NCI-H1694 (cell line): Measurements from ENCODE around the gene KRT78.
"Not testable (repeated sequence)": the region's sequence is repeated elsewhere in the genome, so short reads cannot be mapped to it uniquely, and the experiment has no call there.

ENCODE experiments used
- DNase-seq: peaks from one replicate; lab custom pipeline; 2025; lab: John Stamatoyannopoulos, UW

KRT78 gene

GRCh38 chr12:52796839-52797528 lies 51.8 kb downstream of the KRT78 start:
- DNase-seq, result no peak

GRCh38 chr12:52796429-52796794 lies 52.4 kb downstream of the KRT78 start:
- no peak for DNase-seq

- DNase-seq, result no peak
Measured at GRCh38 chr12:52795694-52796428, 52.9 kb downstream of the KRT78 start, which contains the start of gene KRT3. KRT3 (minus strand) TSS chr12:52796117; CDS start chr12:52796042, 75 bp downstream.

GRCh38 chr12:52795332-52795674 lies 53.5 kb downstream of the KRT78 start:
- DNase-seq, result not testable (repeated sequence)

- no peak for DNase-seq
Measured at GRCh38 chr12:52794479-52795331, 54.1 kb downstream of the KRT78 start.

- DNase-seq, result no peak
Measured at GRCh38 chr12:52792185-52793029, 56.4 kb downstream of the KRT78 start.

- DNase-seq, result no peak
Measured at GRCh38 chr12:52791271-52792184, 57.3 kb downstream of the KRT78 start.

GRCh38 chr12:52790427-52791270 lies 58.1 kb downstream of the KRT78 start:
- DNase-seq, result no peak

- DNase-seq, result no peak
Measured at GRCh38 chr12:52789637-52790426, 59.0 kb downstream of the KRT78 start.

GRCh38 chr12:52788876-52789636 lies 59.7 kb downstream of the KRT78 start:
- DNase-seq, result no peak

- DNase-seq, result no peak
Measured at GRCh38 chr12:52788192-52788875, 60.5 kb downstream of the KRT78 start.
